Body of pancreas (tissue), 4 donors: ENCODE data around the gene SLC37A1. TPM values are rescaled to one million over a fixed set of nuclear protein-coding genes. Genes with fewer than 3 reads are reported as not detected.

ENCODE experiments used
- ATAC-seq: fragments of 150-250 bp; one replicate; pipeline ENCODE4 v1.9.1; 2016
- DNase-seq, 4 donors: peaks; one replicate each; pipeline ENCODE4 v3.0.0-alpha.2; 2019
- H3K27ac ChIP-seq, 4 donors: fragments of 200-600 bp; sonication (generic); 1 replicate in 3 of 4; 2 replicates in 1 of 4; pipeline versions ENCODE4 v1.5.1 to v1.6.1; 2016 to 2019; ENCODE audit warnings: mild to moderate bottlenecking in 1 of 4, mixed read lengths in 1 of 4, moderate library complexity in 1 of 4
- H3K27me3 ChIP-seq, 2 donors: fragments of 200-600 bp; sonication (generic); one replicate each; pipeline ENCODE4 v1.6.0; 2016; ENCODE audit warnings: mild to moderate bottlenecking in 1 of 2
- H3K36me3 ChIP-seq, 2 donors: fragments of 200-600 bp; sonication (generic); replicated peaks in 1 of 2; 2 replicates each; pipeline ENCODE4 v1.5.1; 2016; ENCODE audit warnings: low read depth in 2 of 2; ENCODE audit not compliant: insufficient read depth in 1 of 2
- H3K4me1 ChIP-seq: fragments of 200-600 bp; sonication (generic); one replicate; pipeline ENCODE4 v1.6.0; 2016
- H3K4me3 ChIP-seq, 2 donors: fragments of 200-600 bp; sonication (generic); 1 replicate in 1 of 2; 2 replicates in 1 of 2; pipeline ENCODE4 v1.5.1; 2016 to 2019
- H3K9me3 ChIP-seq, 3 donors: fragments of 200-600 bp; sonication (generic); 1 replicate in 2 of 3; 2 replicates in 1 of 3; pipeline ENCODE4 v1.5.1; 2016
- POLR2A ChIP-seq, 3 donors: fragments of 450-650 bp; IDR thresholded peaks; one replicate each; pipeline ENCODE4 v1.6.1; 2016; ENCODE audit warnings: antibody characterized with exemption in 3 of 3, mild to moderate bottlenecking in 2 of 3
- WGBS, 2 donors: methylation state at CpG; one replicate each; pipeline ENCODE4 v1.1.5; 2017; 5-methylcytosine and 5-hydroxymethylcytosine counted together
- intact Hi-C: fragments of 100-400 bp; cut with DNase I; formaldehyde crosslinking; loops from one replicate; pipeline ENCODE4 v1.15.1; 2023
- total RNA-seq, 2 donors: library from RNA; depleted of rRNA; stranded (reverse); fragments of >200 nt; gene quantifications; one replicate each; pipeline ENCODE4 v1.1.0, GENCODE V29; 2016
- TF ChIP-seq, protein P1 (sequence below), 7 experiments: fragments of 450-650 bp in 4 of 7; fragments of 200-600 bp in 3 of 7; sonication (generic) in 3 of 7; IDR thresholded peaks; one replicate each; pipeline ENCODE4 v1.5.1; 2016 to 2019; ENCODE audit warnings: antibody characterized with exemption in 7 of 7

The SLC37A1 gene
- total RNA-seq, 2 donors from 2014 or later = 6.3 to 16.3 TPM

DNA sequence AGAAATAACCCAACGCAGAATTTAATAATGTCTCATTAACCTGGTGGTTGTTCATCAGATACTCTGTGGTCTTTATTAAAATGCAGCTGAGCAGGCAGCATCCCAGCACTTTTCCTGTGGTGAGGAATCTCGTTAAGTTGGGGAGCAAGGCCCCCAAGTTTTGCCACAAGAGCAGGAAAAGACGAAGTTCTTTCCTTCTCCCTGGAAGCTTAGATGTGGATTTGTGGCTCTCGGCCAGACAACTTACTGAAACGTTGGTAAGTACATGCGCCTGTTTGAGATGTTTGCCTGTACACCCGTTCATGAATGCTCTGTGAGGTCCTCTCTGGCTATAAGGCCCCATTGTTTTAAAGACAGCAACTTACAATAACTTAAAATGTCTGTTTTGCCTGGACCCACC lies 105.5 kb downstream of the SLC37A1 start:
- no peak for DNase-seq
- TF ChIP-seq, protein P1, sequence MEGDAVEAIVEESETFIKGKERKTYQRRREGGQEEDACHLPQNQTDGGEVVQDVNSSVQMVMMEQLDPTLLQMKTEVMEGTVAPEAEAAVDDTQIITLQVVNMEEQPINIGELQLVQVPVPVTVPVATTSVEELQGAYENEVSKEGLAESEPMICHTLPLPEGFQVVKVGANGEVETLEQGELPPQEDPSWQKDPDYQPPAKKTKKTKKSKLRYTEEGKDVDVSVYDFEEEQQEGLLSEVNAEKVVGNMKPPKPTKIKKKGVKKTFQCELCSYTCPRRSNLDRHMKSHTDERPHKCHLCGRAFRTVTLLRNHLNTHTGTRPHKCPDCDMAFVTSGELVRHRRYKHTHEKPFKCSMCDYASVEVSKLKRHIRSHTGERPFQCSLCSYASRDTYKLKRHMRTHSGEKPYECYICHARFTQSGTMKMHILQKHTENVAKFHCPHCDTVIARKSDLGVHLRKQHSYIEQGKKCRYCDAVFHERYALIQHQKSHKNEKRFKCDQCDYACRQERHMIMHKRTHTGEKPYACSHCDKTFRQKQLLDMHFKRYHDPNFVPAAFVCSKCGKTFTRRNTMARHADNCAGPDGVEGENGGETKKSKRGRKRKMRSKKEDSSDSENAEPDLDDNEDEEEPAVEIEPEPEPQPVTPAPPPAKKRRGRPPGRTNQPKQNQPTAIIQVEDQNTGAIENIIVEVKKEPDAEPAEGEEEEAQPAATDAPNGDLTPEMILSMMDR (IDR thresholded peaks at IDR 0.05) = no peak
- TF ChIP-seq POLR2A (IDR thresholded peaks at IDR 0.05) = no peak
- peaks cover 12% of the 10 kb centered on the region for H3K4me1 ChIP-seq
- no peak for ATAC-seq
- H3K9me3 ChIP-seq = no peaks in the 10 kb centered on the region
- no peaks in the 10 kb centered on the region for H3K27me3 ChIP-seq
- H3K27ac ChIP-seq = no peak overlapping the region
- intact Hi-C loops = no loop called here
- H3K4me3 ChIP-seq = no peak overlapping the region
- no peaks in the 10 kb centered on the region for H3K36me3 ChIP-seq
- 48 to 55% methylated on average over 7 of the region's 7 CpGs for WGBS, 2 donors

DNA sequence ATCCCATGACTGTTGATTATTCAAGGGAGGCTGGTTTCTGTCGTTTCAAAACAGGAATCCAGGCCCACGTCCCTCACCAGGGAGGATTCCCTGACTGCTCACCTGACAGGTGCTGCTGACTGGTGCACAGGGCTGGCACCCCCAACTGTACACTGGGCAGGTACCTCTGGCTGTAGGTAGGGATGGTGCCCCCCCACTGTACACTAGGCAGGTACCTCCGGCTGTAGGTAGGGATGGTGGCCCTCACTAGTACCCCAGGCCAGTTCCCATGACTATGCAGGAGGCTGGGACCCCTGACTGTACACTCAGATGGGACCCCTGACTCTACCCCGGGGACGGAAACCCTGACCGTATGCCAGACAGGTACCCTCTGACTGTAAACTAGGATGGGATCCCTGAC lies 106.2 kb downstream of the SLC37A1 start:
- TF ChIP-seq POLR2A (IDR thresholded peaks at IDR 0.05) = no peak
- TF ChIP-seq, protein P1 (IDR thresholded peaks at IDR 0.05) = no peak
- H3K36me3 ChIP-seq = no peaks in the 10 kb centered on the region
- H3K4me3 ChIP-seq = no peak overlapping the region
- no peak overlapping the region for H3K27ac ChIP-seq
- no peaks in the 10 kb centered on the region for H3K9me3 ChIP-seq
- intact Hi-C loops = no loop called here
- ATAC-seq (no peak), DNase-seq (no peak)
- peaks cover 19% of the 10 kb centered on the region for H3K4me1 ChIP-seq
- 69 to 75% methylated on average over 5 to 6 of the region's 6 CpGs for WGBS, 2 donors
- H3K27me3 ChIP-seq = no peaks in the 10 kb centered on the region

DNA sequence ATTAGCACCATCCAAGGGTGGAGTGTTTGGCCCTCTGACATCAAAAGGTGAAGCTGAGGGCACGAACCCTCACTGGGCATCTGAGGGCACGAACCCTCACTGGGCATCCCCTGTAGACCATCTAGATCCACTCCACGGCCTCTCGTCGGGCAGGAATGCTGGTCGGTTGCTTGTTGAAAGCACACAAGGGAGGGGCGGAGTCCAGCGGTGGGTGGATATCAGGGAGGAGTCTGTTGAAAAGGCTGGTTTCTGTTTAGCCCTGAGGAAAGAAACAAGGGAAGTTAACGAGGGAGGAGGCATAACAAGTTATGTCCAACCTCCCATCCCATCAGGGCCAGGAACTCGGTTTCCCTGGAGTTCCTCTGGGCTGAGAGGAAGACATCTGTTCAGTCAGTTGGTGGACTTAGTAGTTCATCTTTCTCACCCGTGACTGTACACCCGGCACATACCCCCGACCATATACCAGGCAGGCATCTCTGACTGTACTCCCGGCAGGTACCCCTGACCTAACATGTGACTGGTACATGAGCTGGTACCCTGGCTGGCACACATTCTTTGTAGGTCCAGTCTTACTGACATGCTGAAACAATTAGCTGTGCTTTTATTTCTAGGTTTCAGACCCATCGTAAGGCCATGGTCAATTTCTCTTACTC lies 107.6 kb downstream of the SLC37A1 start:
- Histone ChIP-seq H3K36me3 (no peaks in the 10 kb centered on the region), H3K27me3 (no peaks in the 10 kb centered on the region), H3K4me1 (peaks cover 22% of the 10 kb centered on the region), H3K27ac (no peak overlapping the region), H3K9me3 (no peaks in the 10 kb centered on the region), H3K4me3 (no peak overlapping the region)
- peak in 1 of 4 donors; percentile 18 for DNase-seq
- 64 to 74% methylated on average over 14 to 15 of the region's 15 CpGs for WGBS, 2 donors
- no peak for ATAC-seq
- intact Hi-C loops = no loop called here
- TF ChIP-seq POLR2A (IDR thresholded peaks at IDR 0.05) = no peak
- TF ChIP-seq, protein P1 (IDR thresholded peaks at IDR 0.05) = no peak

DNA sequence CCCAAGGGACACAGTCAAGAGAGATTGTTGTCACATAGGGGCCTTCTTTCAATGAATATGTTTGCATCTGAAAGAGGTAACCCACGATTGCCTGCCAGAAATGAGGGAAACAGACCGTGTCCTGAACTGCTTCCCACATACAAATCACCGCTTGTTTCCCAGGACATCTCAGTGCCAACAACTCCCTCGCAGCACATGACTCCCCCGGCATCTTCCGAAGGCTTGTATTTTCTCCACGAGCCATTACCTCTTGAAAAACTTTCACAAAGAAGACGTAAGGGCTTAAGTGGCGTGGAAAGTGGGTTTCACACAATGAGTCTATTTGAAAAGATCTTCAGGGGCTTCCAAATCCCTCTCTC lies 108.1 kb downstream of the SLC37A1 start:
- DNase-seq = no peak
- ATAC-seq = no peak
- TF ChIP-seq POLR2A (IDR thresholded peaks at IDR 0.05) = no peak
- TF ChIP-seq, protein P1 (IDR thresholded peaks at IDR 0.05) = no peak
- H3K36me3 ChIP-seq = no peaks in the 10 kb centered on the region
- no peaks in the 10 kb centered on the region for H3K27me3 ChIP-seq
- H3K4me1 ChIP-seq = peaks cover 17% of the 10 kb centered on the region
- H3K27ac ChIP-seq = no peak overlapping the region
- no peaks in the 10 kb centered on the region for H3K9me3 ChIP-seq
- no peak overlapping the region for H3K4me3 ChIP-seq
- WGBS, 2 donors = 76 to 82% methylated on average over 9 of the region's 9 CpGs
- intact Hi-C loops = no loop called here

DNA sequence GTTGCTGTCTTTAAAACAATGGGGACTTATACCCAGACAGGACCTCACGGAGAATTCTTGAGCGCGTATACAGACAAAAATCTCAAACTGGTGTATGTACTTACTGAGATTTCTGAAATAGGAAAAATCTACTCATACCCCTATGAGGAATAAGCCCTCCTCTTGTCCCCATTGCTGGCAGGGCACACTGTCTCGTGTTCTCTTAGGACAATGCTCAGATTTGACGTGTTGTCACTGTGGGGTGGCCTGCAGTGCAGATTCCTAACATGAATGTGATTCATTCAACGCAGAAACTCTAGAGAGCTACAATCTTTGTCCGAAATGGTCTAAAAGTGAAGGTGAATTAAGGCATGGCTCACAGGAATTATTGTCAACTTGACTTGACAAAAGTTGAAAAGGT lies 108.6 kb downstream of the SLC37A1 start:
- 78 to 90% methylated on average over 7 of the region's 7 CpGs for WGBS, 2 donors
- ATAC-seq = no peak
- Histone ChIP-seq H3K36me3 (no peaks in the 10 kb centered on the region), H3K27me3 (no peaks in the 10 kb centered on the region), H3K27ac (no peak overlapping the region), H3K9me3 (no peaks in the 10 kb centered on the region), H3K4me1 (peaks cover 16% of the 10 kb centered on the region), H3K4me3 (no peak overlapping the region)
- intact Hi-C loops = no loop called here
- no peak for DNase-seq
- TF ChIP-seq, protein P1 (IDR thresholded peaks at IDR 0.05) = no peak
- TF ChIP-seq POLR2A (IDR thresholded peaks at IDR 0.05) = no peak
